ENCODE results near the gene TYRP1. TPM values are rescaled to one million over a fixed set of nuclear protein-coding genes. Genes with fewer than 3 reads are reported as not detected.

Gene TYRP1
- total RNA-seq, 2 experiments from 2014 or later, result not detected

- H3K36me3 Mint-ChIP-seq (ENCODE audit: low read depth), result no peaks in the 10 kb centered on the region
- H3K27ac Mint-ChIP-seq, result no peak overlapping the region
- CTCF ChIA-PET, result no interaction called here
- POLR2A ChIA-PET, result no interaction called here
- H3K4me3 Mint-ChIP-seq, result no peak overlapping the region
- intact Hi-C loops (cut with micrococcal nuclease), result no loop called here
- no peak for ATAC-seq
- no peak for DNase-seq
- H3K4me1 Mint-ChIP-seq (ENCODE audit: low read depth), result no peaks in the 10 kb centered on the region
- no peaks in the 10 kb centered on the region for H3K27me3 Mint-ChIP-seq
- H3K9me3 Mint-ChIP-seq, result peaks cover 2% of the 10 kb centered on the region
- TF ChIP-seq CTCF (IDR thresholded peaks at IDR 0.05), result no peak
Observed at GRCh38 chr9:12656803-12657202, 36.4 kb upstream of the TYRP1 start.

GRCh38 chr9:12657233-12657632 is 36.0 kb upstream of the TYRP1 start:
- TF ChIP-seq CTCF (IDR thresholded peaks at IDR 0.05), result no peak
- DNase-seq, result no peak
- H3K27me3 Mint-ChIP-seq, result no peaks in the 10 kb centered on the region
- ChIA-PET CTCF (no interaction called here), POLR2A (no interaction called here)
- no peak overlapping the region for H3K27ac Mint-ChIP-seq
- H3K9me3 Mint-ChIP-seq, result peaks cover 2% of the 10 kb centered on the region
- H3K4me1 Mint-ChIP-seq (ENCODE audit: low read depth), result no peaks in the 10 kb centered on the region
- intact Hi-C loops (cut with micrococcal nuclease), result no loop called here
- H3K36me3 Mint-ChIP-seq (ENCODE audit: low read depth), result no peaks in the 10 kb centered on the region
- ATAC-seq, result no peak
- H3K4me3 Mint-ChIP-seq, result no peak overlapping the region

GRCh38 chr9:12657998-12658397 is 35.2 kb upstream of the TYRP1 start:
- Mint-ChIP-seq H3K4me3 (no peak overlapping the region), H3K36me3 (ENCODE audit: low read depth) (no peaks in the 10 kb centered on the region), H3K9me3 (peaks cover 2% of the 10 kb centered on the region), H3K27me3 (no peaks in the 10 kb centered on the region), H3K27ac (no peak overlapping the region), H3K4me1 (ENCODE audit: low read depth) (no peaks in the 10 kb centered on the region)
- no peak for TF ChIP-seq CTCF (IDR thresholded peaks at IDR 0.05)
- ChIA-PET CTCF (no interaction called here), POLR2A (no interaction called here)
- intact Hi-C loops (cut with micrococcal nuclease), result no loop called here
- ATAC-seq, result no peak
- DNase-seq, result no peak

GRCh38 chr9:12658531-12659209 is 34.5 kb upstream of the TYRP1 start:
- Mint-ChIP-seq H3K4me3 (no peak overlapping the region), H3K9me3 (peaks cover 2% of the 10 kb centered on the region), H3K27ac (no peak overlapping the region), H3K4me1 (ENCODE audit: low read depth) (no peaks in the 10 kb centered on the region), H3K36me3 (ENCODE audit: low read depth) (no peaks in the 10 kb centered on the region), H3K27me3 (no peaks in the 10 kb centered on the region)
- ATAC-seq, result no peak
- intact Hi-C loops (cut with micrococcal nuclease), result no loop called here
- TF ChIP-seq CTCF (IDR thresholded peaks at IDR 0.05), result no peak
- DNase-seq, result no peak
- POLR2A ChIA-PET, result no interaction called here
- CTCF ChIA-PET, result no interaction called here

- intact Hi-C loops (cut with micrococcal nuclease), result no loop called here
- no peak overlapping the region for H3K27ac Mint-ChIP-seq
- no peaks in the 10 kb centered on the region for H3K36me3 Mint-ChIP-seq (ENCODE audit: low read depth)
- no peaks in the 10 kb centered on the region for H3K27me3 Mint-ChIP-seq
- H3K9me3 Mint-ChIP-seq, result peaks cover 2% of the 10 kb centered on the region
- H3K4me1 Mint-ChIP-seq (ENCODE audit: low read depth), result no peaks in the 10 kb centered on the region
- ChIA-PET POLR2A (no interaction called here), CTCF (no interaction called here)
- no peak for TF ChIP-seq CTCF (IDR thresholded peaks at IDR 0.05)
- DNase-seq (no peak), ATAC-seq (no peak)
- no peak overlapping the region for H3K4me3 Mint-ChIP-seq
Observed at GRCh38 chr9:12659220-12659619, 34.0 kb upstream of the TYRP1 start.

Data from activated CD8-positive, alpha-beta T cell treated with anti-CD3 and anti-CD28 coated beads for 36 hours (primary cell).